BLaER1 (cell line): ENCODE results near the gene CFAP99.
A peak's percentile ranks its signal among the peaks of the same experiment; 100 is the strongest.

Source experiments
- H3K27ac ChIP-seq: shearing (Covaris generic); formaldehyde crosslinking; 2 replicates; pipeline ENCODE4 v1.8.1; 2022
- H3K27me3 ChIP-seq: shearing (Covaris generic); formaldehyde crosslinking; 2 replicates; pipeline ENCODE4 v1.8.1; 2022
- H3K36me3 ChIP-seq: shearing (Covaris generic); formaldehyde crosslinking; 2 replicates; pipeline ENCODE4 v1.8.1; 2022
- H3K4me1 ChIP-seq: shearing (Covaris generic); formaldehyde crosslinking; 2 replicates; pipeline ENCODE4 v1.8.1; 2022
- H3K4me2 ChIP-seq: shearing (Covaris generic); formaldehyde crosslinking; 2 replicates; pipeline ENCODE4 v1.8.1; 2022
- H3K4me3 ChIP-seq: shearing (Covaris generic); formaldehyde crosslinking; 2 replicates; pipeline ENCODE4 v1.8.1; 2022
- H3K9ac ChIP-seq: shearing (Covaris generic); formaldehyde crosslinking; 2 replicates; pipeline ENCODE4 v1.8.1; 2022
- H3K9me3 ChIP-seq: shearing (Covaris generic); formaldehyde crosslinking; 2 replicates; pipeline ENCODE4 v1.8.1; 2022
- H4K20me1 ChIP-seq: shearing (Covaris generic); formaldehyde crosslinking; 2 replicates; pipeline ENCODE4 v1.8.1; 2022
- Cebpa-rat ChIP-seq: shearing (Covaris generic); IDR thresholded peaks from 2 replicates; pipeline ENCODE4 v1.8.1; 2022

CFAP99 gene

GRCh38 chr4:2383760-2384159, 35.0 kb upstream of the CFAP99 start:
- no peak overlapping the region for H3K9ac ChIP-seq
- H3K4me2 ChIP-seq = no peak overlapping the region
- H3K4me3 ChIP-seq = no peak overlapping the region
- no peak overlapping the region for H3K27ac ChIP-seq
- no peaks in the 10 kb centered on the region for H4K20me1 ChIP-seq
- no peaks in the 10 kb centered on the region; the same call in 1 of the 2 replicates for H3K4me1 ChIP-seq
- TF ChIP-seq Cebpa-rat = no peak
- H3K36me3 ChIP-seq = no peaks in the 10 kb centered on the region
- 0 out of 2 replicates have a peak, but pooled peaks cover 4% of the 10 kb centered on the region for H3K27me3 ChIP-seq
- H3K9me3 ChIP-seq = no peaks in the 10 kb centered on the region

- no peaks in the 10 kb centered on the region for H3K9me3 ChIP-seq
- TF ChIP-seq Cebpa-rat = no peak
- no peak overlapping the region for H3K27ac ChIP-seq
- H3K27me3 ChIP-seq = peaks cover 8% of the 10 kb centered on the region; the same call in 1 of the 2 replicates
- no peaks in the 10 kb centered on the region for H3K36me3 ChIP-seq
- H4K20me1 ChIP-seq = no peaks in the 10 kb centered on the region
- H3K4me3 ChIP-seq = no peak overlapping the region
- no peak overlapping the region for H3K4me2 ChIP-seq
- H3K4me1 ChIP-seq = no peaks in the 10 kb centered on the region; the same call in 1 of the 2 replicates
- no peak overlapping the region for H3K9ac ChIP-seq
These were observed 34.5 kb upstream of the CFAP99 start for GRCh38 chr4:2384245-2384644.

GRCh38 chr4:2385516-2385915, 33.2 kb upstream of the CFAP99 start:
- Histone ChIP-seq H3K4me1 (no peaks in the 10 kb centered on the region; the same call in 1 of the 2 replicates), H3K9ac (no peak overlapping the region), H3K36me3 (no peaks in the 10 kb centered on the region), H3K27me3 (peaks cover 21% of the 10 kb centered on the region), H3K9me3 (no peaks in the 10 kb centered on the region), H3K4me3 (no peak overlapping the region), H3K27ac (no peak overlapping the region), H3K4me2 (no peak overlapping the region), H4K20me1 (no peaks in the 10 kb centered on the region)
- no peak for TF ChIP-seq Cebpa-rat

GRCh38 chr4:2386717-2387116, 32.0 kb upstream of the CFAP99 start:
- Histone ChIP-seq H3K9ac (no peak overlapping the region), H3K9me3 (no peaks in the 10 kb centered on the region), H3K27me3 (peaks cover 33% of the 10 kb centered on the region), H3K4me2 (no peak overlapping the region), H3K4me3 (no peak overlapping the region), H4K20me1 (no peaks in the 10 kb centered on the region), H3K36me3 (no peaks in the 10 kb centered on the region), H3K27ac (no peak overlapping the region), H3K4me1 (peaks cover 7% of the 10 kb centered on the region; the same call in 1 of the 2 replicates)
- no peak for TF ChIP-seq Cebpa-rat

GRCh38 chr4:2387218-2387617, 31.5 kb upstream of the CFAP99 start:
- H4K20me1 ChIP-seq = no peaks in the 10 kb centered on the region
- H3K9ac ChIP-seq = no peak overlapping the region
- no peaks in the 10 kb centered on the region for H3K36me3 ChIP-seq
- no peak overlapping the region for H3K27ac ChIP-seq
- peaks cover 38% of the 10 kb centered on the region for H3K27me3 ChIP-seq
- TF ChIP-seq Cebpa-rat = no peak
- peaks cover 7% of the 10 kb centered on the region; the same call in 1 of the 2 replicates for H3K4me1 ChIP-seq
- no peak overlapping the region for H3K4me3 ChIP-seq
- H3K9me3 ChIP-seq = no peaks in the 10 kb centered on the region
- no peak overlapping the region for H3K4me2 ChIP-seq

- Histone ChIP-seq H3K9ac (no peak overlapping the region), H3K9me3 (no peaks in the 10 kb centered on the region), H3K4me1 (peaks cover 7% of the 10 kb centered on the region; the same call in 1 of the 2 replicates), H3K27me3 (peaks cover 44% of the 10 kb centered on the region), H3K4me2 (no peak overlapping the region), H3K36me3 (no peaks in the 10 kb centered on the region), H4K20me1 (no peaks in the 10 kb centered on the region), H3K27ac (no peak overlapping the region), H3K4me3 (no peak overlapping the region)
- TF ChIP-seq Cebpa-rat = no peak
These were observed 30.9 kb upstream of the CFAP99 start for GRCh38 chr4:2387829-2388228.

- Histone ChIP-seq H4K20me1 (no peaks in the 10 kb centered on the region), H3K4me2 (no peak overlapping the region), H3K27me3 (peaks cover 52% of the 10 kb centered on the region), H3K9me3 (no peaks in the 10 kb centered on the region), H3K4me3 (no peak overlapping the region), H3K9ac (no peak overlapping the region), H3K4me1 (peaks cover 12% of the 10 kb centered on the region), H3K27ac (no peak overlapping the region), H3K36me3 (no peaks in the 10 kb centered on the region)
- TF ChIP-seq Cebpa-rat = no peak
These were observed 30.1 kb upstream of the CFAP99 start for GRCh38 chr4:2388429-2389182.

GRCh38 chr4:2389691-2390090, 29.1 kb upstream of the CFAP99 start:
- Histone ChIP-seq H3K4me2 (no peak overlapping the region), H3K9ac (no peak overlapping the region), H3K4me3 (no peak overlapping the region), H3K27me3 (peaks cover 63% of the 10 kb centered on the region), H3K9me3 (no peaks in the 10 kb centered on the region), H3K36me3 (no peaks in the 10 kb centered on the region), H3K4me1 (peaks cover 18% of the 10 kb centered on the region), H4K20me1 (no peaks in the 10 kb centered on the region), H3K27ac (no peak overlapping the region)
- no peak for TF ChIP-seq Cebpa-rat

GRCh38 chr4:2390146-2390545, 28.6 kb upstream of the CFAP99 start:
- Histone ChIP-seq H3K27ac (no peak overlapping the region), H3K9me3 (no peaks in the 10 kb centered on the region), H3K4me1 (peaks cover 18% of the 10 kb centered on the region), H4K20me1 (no peaks in the 10 kb centered on the region), H3K4me3 (no peak overlapping the region), H3K27me3 (peaks cover 67% of the 10 kb centered on the region), H3K4me2 (no peak overlapping the region), H3K9ac (no peak overlapping the region), H3K36me3 (no peaks in the 10 kb centered on the region)
- TF ChIP-seq Cebpa-rat = no peak

GRCh38 chr4:2390784-2391421, 27.9 kb upstream of the CFAP99 start:
- peaks cover 18% of the 10 kb centered on the region for H3K4me1 ChIP-seq
- H3K9me3 ChIP-seq = no peaks in the 10 kb centered on the region
- no peak for TF ChIP-seq Cebpa-rat
- H3K4me2 ChIP-seq = peak overlapping the region; percentile 36; the same call in 1 of the 2 replicates
- no peak overlapping the region for H3K9ac ChIP-seq
- no peaks in the 10 kb centered on the region for H4K20me1 ChIP-seq
- H3K36me3 ChIP-seq = no peaks in the 10 kb centered on the region
- no peak overlapping the region for H3K4me3 ChIP-seq
- H3K27ac ChIP-seq = no peak overlapping the region
- peaks cover 71% of the 10 kb centered on the region for H3K27me3 ChIP-seq
